ENCODE data around the gene GP5. TPM values are rescaled to one million over a fixed set of nuclear protein-coding genes. Genes with fewer than 3 reads are reported as not detected.

Gene GP5
- total RNA-seq, 2 donors from 2014 or later: 0.09 to 0.13 TPM

DNA sequence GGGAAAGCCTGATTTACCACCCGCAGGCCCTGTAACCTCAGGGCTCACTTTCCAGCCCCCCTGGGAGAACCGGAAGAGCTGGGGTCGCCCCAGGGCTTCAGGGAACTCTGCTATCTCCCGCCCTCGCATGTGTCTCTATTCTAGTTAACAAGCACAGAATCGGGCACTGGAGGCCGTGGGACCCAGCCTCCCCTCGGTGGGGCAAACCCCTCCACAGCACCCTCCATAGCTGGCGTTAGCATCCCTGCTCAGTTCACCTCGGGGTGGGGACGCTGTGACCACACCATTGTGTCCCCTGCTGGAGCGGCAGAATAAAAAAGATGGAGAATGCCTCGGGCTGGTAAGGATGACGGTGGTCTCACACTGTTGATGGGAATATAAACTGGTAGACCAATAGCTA is 26.0 kb downstream of the GP5 start:
- Mint-ChIP-seq H3K4me1 (peaks cover 27% of the 10 kb centered on the region), H3K36me3 (ENCODE audit: low read depth) (no peaks in the 10 kb centered on the region), H3K27ac (no peak overlapping the region), H3K9me3 (no peaks in the 10 kb centered on the region), H3K27me3 (ENCODE audit: insufficient read depth) (peaks cover 15% of the 10 kb centered on the region), H3K4me3 (no peak overlapping the region)
- H3K4me1 ChIP-seq (ENCODE audit: control insufficient read depth, insufficient read depth, low read length): peaks cover 7% of the 10 kb centered on the region
- H3K9me3 ChIP-seq (ENCODE audit: control insufficient read depth, low read length): no peaks in the 10 kb centered on the region
- no peak overlapping the region for H3K27ac ChIP-seq (ENCODE audit: low read depth, low read length)
- DNase-seq: no peak
- TF ChIP-seq, protein P1, sequence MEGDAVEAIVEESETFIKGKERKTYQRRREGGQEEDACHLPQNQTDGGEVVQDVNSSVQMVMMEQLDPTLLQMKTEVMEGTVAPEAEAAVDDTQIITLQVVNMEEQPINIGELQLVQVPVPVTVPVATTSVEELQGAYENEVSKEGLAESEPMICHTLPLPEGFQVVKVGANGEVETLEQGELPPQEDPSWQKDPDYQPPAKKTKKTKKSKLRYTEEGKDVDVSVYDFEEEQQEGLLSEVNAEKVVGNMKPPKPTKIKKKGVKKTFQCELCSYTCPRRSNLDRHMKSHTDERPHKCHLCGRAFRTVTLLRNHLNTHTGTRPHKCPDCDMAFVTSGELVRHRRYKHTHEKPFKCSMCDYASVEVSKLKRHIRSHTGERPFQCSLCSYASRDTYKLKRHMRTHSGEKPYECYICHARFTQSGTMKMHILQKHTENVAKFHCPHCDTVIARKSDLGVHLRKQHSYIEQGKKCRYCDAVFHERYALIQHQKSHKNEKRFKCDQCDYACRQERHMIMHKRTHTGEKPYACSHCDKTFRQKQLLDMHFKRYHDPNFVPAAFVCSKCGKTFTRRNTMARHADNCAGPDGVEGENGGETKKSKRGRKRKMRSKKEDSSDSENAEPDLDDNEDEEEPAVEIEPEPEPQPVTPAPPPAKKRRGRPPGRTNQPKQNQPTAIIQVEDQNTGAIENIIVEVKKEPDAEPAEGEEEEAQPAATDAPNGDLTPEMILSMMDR (conservative IDR thresholded peaks at IDR 0.05): no peak
- H3K36me3 ChIP-seq (ENCODE audit: control insufficient read depth, insufficient read depth, low read length): no peaks in the 10 kb centered on the region
- no peak overlapping the region for H3K9ac ChIP-seq (ENCODE audit: extremely low read depth, low read length, poor library complexity, severe bottlenecking)
- 95 to 99% methylated on average over 10 to 14 of the region's 14 CpGs for WGBS, 2 experiments (ENCODE audit: insufficient coverage in 1 of 2, insufficient read length in 1 of 2)
- no peak overlapping the region for H3K4me3 ChIP-seq (ENCODE audit: low read length)
- H3K27me3 ChIP-seq (ENCODE audit: control insufficient read depth, insufficient read depth, low read length, poor library complexity, severe bottlenecking): peaks cover 19% of the 10 kb centered on the region

DNA sequence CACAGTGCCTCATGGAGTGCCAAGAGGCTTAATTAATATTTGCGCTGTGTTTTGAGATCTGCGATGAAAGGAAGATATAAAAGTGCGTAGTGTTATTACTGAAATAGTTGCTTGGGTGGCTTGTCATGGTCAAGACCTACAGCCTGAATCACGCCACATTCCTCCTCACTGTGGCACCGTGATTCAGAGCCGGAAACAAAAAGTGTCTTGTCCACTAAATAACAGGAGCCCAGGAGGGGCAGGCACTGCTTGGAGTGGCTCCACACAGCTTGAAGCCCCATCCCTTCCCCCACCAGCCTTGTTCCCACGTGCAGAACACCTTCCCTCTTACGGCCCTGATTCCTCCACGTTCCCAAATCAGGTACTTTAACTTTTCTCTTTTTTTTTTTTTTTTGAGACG is 28.3 kb downstream of the GP5 start:
- Histone ChIP-seq H3K4me3 (ENCODE audit: low read length) (no peak overlapping the region), H3K9me3 (ENCODE audit: control insufficient read depth, low read length) (no peaks in the 10 kb centered on the region), H3K36me3 (ENCODE audit: control insufficient read depth, insufficient read depth, low read length) (no peaks in the 10 kb centered on the region), H3K27me3 (ENCODE audit: control insufficient read depth, insufficient read depth, low read length, poor library complexity, severe bottlenecking) (peaks cover 19% of the 10 kb centered on the region), H3K27ac (ENCODE audit: low read depth, low read length) (no peak overlapping the region), H3K4me1 (ENCODE audit: control insufficient read depth, insufficient read depth, low read length) (peaks cover 11% of the 10 kb centered on the region), H3K9ac (ENCODE audit: extremely low read depth, low read length, poor library complexity, severe bottlenecking) (no peak overlapping the region)
- peaks cover 28% of the 10 kb centered on the region for H3K4me1 Mint-ChIP-seq
- H3K36me3 Mint-ChIP-seq (ENCODE audit: low read depth): no peaks in the 10 kb centered on the region
- TF ChIP-seq, protein P1 (conservative IDR thresholded peaks at IDR 0.05): no peak
- H3K27ac Mint-ChIP-seq: no peak overlapping the region
- no peaks in the 10 kb centered on the region for H3K9me3 Mint-ChIP-seq
- H3K4me3 Mint-ChIP-seq: no peak overlapping the region
- WGBS, 2 experiments (ENCODE audit: insufficient coverage in 1 of 2, insufficient read length in 1 of 2): 85 to 86% methylated on average over 6 to 9 of the region's 10 CpGs
- peaks cover 22% of the 10 kb centered on the region for H3K27me3 Mint-ChIP-seq (ENCODE audit: insufficient read depth)
- peak; percentile 54 for DNase-seq

DNA sequence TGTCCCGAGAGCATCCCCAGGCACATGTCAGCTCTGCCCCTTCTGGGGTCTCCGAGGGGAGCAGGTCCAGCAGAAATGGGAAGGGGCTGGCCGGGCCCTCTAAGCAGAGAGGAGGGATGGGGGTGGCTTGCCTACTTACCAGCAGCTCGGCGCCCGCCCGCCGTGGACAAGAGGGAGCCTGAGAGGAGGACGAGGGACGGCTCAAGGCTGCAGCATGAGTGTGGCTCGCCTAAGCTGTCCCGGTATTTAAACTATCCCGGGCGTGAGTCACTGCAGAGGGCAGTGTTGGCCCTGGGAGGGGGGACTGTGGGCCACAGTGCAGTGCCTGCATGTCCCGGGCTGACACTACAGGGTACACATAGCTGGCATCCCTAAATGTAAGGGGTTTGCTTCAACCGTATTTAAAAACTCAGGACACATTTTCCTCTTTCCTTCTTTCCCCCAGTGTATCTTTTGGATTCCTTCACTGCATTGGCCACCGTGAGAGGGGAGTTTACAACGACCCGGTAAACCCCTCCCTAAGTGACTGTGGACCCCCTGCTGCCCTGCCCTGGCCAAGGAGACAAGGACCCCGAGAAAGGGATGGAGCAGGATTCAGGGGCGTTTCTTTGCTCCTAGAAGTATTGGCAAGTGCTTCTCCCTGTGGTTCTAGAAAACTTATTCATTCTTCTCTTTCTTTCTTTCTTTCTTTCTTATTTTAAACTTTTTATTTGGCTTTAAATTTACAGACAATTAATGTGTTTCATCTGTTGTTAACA is 29.4 kb downstream of the GP5 start, which contains the start of gene LRRC15:
Gene LRRC15 (minus strand): TSS at position 222 of the 758 bp plus-strand sequence. CDS start 8,700 bp downstream, outside the sequence.
- Mint-ChIP-seq H3K4me1 (peaks cover 20% of the 10 kb centered on the region), H3K9me3 (no peaks in the 10 kb centered on the region), H3K27ac (no peak within 1 kb of the TSS), H3K4me3 (no peak within 1 kb of the TSS), H3K36me3 (ENCODE audit: low read depth) (no peaks in the 10 kb centered on the region), H3K27me3 (ENCODE audit: insufficient read depth) (peaks cover 24% of the 10 kb centered on the region)
- Histone ChIP-seq H3K9ac (ENCODE audit: extremely low read depth, low read length, poor library complexity, severe bottlenecking) (no peak within 1 kb of the TSS), H3K27me3 (ENCODE audit: control insufficient read depth, insufficient read depth, low read length, poor library complexity, severe bottlenecking) (peaks cover 19% of the 10 kb centered on the region), H3K36me3 (ENCODE audit: control insufficient read depth, insufficient read depth, low read length) (no peaks in the 10 kb centered on the region), H3K4me3 (ENCODE audit: low read length) (no peak within 1 kb of the TSS), H3K4me1 (ENCODE audit: control insufficient read depth, insufficient read depth, low read length) (peaks cover 11% of the 10 kb centered on the region), H3K27ac (ENCODE audit: low read depth, low read length) (no peak within 1 kb of the TSS), H3K9me3 (ENCODE audit: control insufficient read depth, low read length) (no peaks in the 10 kb centered on the region)
- peak; percentile 90 for DNase-seq
- TF ChIP-seq, protein P1 (conservative IDR thresholded peaks at IDR 0.05): peak; percentile 52
- WGBS, 2 experiments (ENCODE audit: insufficient coverage in 1 of 2, insufficient read length in 1 of 2): 18 to 36% methylated on average over 13 to 21 of the region's 21 CpGs
